Tibial artery (tissue), 4 donors: ENCODE results near the gene SYT1.

Experiments
- DNase-seq, 2 donors: peaks; one replicate each; pipeline ENCODE4 v3.0.0-alpha.2; 2019
- H3K27ac ChIP-seq, 2 donors: fragments of 200-600 bp; sonication (generic) in 1 of 2; 1 replicate in 1 of 2; 2 replicates in 1 of 2; pipeline ENCODE4 v1.5.1; 2018 to 2019; ENCODE audit warnings: mild to moderate bottlenecking in 1 of 2
- H3K27me3 ChIP-seq, 2 donors: fragments of 200-600 bp; sonication (generic) in 1 of 2; one replicate each; pipeline versions ENCODE4 v1.5.1 to v1.6.0; 2016 to 2019
- H3K36me3 ChIP-seq, 3 donors: fragments of 200-600 bp; sonication (generic) in 2 of 3; one replicate each; pipeline ENCODE4 v1.5.1; 2016 to 2019; ENCODE audit warnings: mild to moderate bottlenecking in 2 of 3
- H3K4me1 ChIP-seq, 4 donors: fragments of 200-600 bp; sonication (generic) in 2 of 4; 1 replicate in 3 of 4; 2 replicates in 1 of 4; pipeline ENCODE4 v1.5.1; 2016 to 2019
- H3K4me3 ChIP-seq, 2 donors: fragments of 200-600 bp; sonication (generic) in 1 of 2; 1 replicate in 1 of 2; 2 replicates in 1 of 2; pipeline ENCODE4 v1.5.1; 2018 to 2019; ENCODE audit warnings: mild to moderate bottlenecking in 2 of 2
- H3K9me3 ChIP-seq, 3 donors: fragments of 200-600 bp; sonication (generic) in 1 of 3; one replicate each; pipeline ENCODE4 v1.5.1; 2016 to 2019
- CTCF ChIP-seq, 2 experiments: fragments of 200-600 bp in 1 of 2; fragments of 450-650 bp in 1 of 2; IDR thresholded peaks; one replicate each; pipeline ENCODE4 v1.5.1; 2017 to 2019; ENCODE audit warnings: antibody characterized with exemption in 2 of 2, mild to moderate bottlenecking in 1 of 2, moderate library complexity in 1 of 2
- intact Hi-C: fragments of 100-400 bp; cut with DNase I; formaldehyde crosslinking; loops from one replicate; pipeline ENCODE4 v1.15.0; 2023; ENCODE audit warnings: low total_unique reads

SYT1 gene

DNA sequence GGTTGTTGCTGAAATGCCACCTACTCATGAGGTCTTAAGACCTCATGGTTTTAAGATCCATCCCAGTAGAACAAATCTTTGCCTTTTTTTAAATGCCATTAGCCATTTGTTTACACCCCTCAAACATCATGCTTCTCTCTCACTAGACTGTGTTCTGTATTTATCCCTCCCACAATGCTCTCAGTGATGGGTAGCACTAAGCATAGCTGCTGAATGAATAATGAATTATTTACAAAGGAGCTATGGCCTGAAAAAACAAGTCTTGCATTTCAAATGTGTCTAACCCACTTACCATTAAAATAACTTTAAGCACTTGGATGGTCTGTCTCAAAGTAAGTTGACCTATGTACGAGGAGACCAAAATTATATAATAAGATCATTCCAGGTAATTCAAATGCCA is 491.6 kb downstream of the SYT1 start:
- TF ChIP-seq CTCF (IDR thresholded peaks at IDR 0.05) = no peak
- H3K27me3 ChIP-seq = no peaks in the 10 kb centered on the region
- H3K27ac ChIP-seq = no peak overlapping the region
- intact Hi-C loops = no loop called here
- DNase-seq = no peak
- H3K4me1 ChIP-seq = no peaks in the 10 kb centered on the region
- no peak overlapping the region for H3K4me3 ChIP-seq
- H3K9me3 ChIP-seq = no peaks in the 10 kb centered on the region
- H3K36me3 ChIP-seq = no peaks in the 10 kb centered on the region

DNA sequence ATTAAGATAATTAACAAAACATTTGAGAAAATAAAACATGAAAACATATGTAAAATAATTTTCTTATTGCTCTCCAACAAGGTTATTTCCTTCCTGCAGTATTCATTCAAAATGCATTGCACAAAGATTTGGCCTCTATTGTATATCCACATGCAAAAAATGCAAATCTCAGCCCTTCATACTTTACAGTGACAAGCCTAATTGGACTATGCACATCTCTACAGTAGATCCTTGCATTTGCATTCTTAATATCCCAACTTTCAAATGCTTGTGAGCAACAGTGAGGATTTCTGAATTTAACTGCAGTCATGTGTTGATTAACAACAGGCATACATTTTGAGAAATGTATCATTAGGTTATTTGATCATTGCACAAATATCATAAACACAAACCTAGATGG is 492.5 kb downstream of the SYT1 start:
- intact Hi-C loops = no loop called here
- no peak for DNase-seq
- Histone ChIP-seq H3K4me1 (no peaks in the 10 kb centered on the region), H3K9me3 (no peaks in the 10 kb centered on the region), H3K4me3 (no peak overlapping the region), H3K27ac (no peak overlapping the region), H3K36me3 (no peaks in the 10 kb centered on the region), H3K27me3 (no peaks in the 10 kb centered on the region)
- no peak for TF ChIP-seq CTCF (IDR thresholded peaks at IDR 0.05)

DNA sequence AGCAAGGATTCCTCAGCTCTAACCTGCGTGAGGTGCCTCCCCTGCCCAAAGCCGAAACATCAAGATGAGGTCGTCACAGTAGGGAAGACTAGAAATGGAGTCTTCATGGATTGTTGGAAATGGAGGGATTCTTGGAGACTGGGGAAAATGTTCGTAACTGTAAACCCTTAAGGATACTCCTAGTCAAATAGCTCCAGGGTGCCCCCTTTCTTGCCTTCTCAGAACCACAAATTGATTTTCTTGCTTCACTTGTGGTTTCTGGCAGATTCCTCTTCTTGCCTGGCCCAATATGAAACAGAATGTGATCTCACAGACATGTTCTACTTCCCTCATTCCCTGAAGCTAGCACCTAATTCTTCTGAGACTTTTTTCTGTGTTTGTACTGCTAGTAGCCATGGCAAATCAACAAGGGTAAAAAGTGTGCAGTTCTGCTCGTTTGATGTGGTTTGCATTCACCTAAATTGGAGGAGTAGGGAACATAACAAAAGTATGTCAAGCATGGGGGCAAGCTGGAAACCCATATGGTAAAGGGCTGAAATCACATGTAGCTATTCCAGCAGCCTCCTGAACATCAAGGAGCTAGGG is 494.2 kb downstream of the SYT1 start:
- no peak for TF ChIP-seq CTCF (IDR thresholded peaks at IDR 0.05)
- Histone ChIP-seq H3K36me3 (no peaks in the 10 kb centered on the region), H3K4me1 (no peaks in the 10 kb centered on the region), H3K4me3 (no peak overlapping the region), H3K9me3 (no peaks in the 10 kb centered on the region), H3K27me3 (no peaks in the 10 kb centered on the region), H3K27ac (no peak overlapping the region)
- DNase-seq = no peak
- intact Hi-C loops = no loop called here

DNA sequence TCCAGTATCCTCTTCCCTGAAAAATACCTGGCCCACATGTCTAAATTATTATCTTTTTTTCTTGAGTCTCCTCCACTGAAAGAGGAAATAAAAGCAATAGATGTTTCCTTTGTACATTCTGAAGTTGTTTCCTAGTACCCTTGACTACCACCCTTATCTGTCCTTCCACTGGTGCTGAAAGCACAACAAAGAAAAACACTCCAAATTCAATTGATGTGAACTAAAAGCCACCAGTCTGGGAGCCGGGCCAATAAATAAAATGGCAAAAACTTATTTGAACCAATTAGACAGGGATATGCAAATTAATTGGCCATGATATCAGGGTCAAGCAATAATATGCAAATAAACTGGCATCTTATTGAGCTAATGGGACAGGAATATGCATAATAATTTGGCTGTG is 495.7 kb downstream of the SYT1 start:
- H3K27me3 ChIP-seq = no peaks in the 10 kb centered on the region
- no peaks in the 10 kb centered on the region for H3K4me1 ChIP-seq
- TF ChIP-seq CTCF (IDR thresholded peaks at IDR 0.05) = no peak
- DNase-seq = no peak
- intact Hi-C loops = no loop called here
- no peak overlapping the region for H3K27ac ChIP-seq
- no peak overlapping the region for H3K4me3 ChIP-seq
- H3K36me3 ChIP-seq = no peaks in the 10 kb centered on the region
- H3K9me3 ChIP-seq = no peaks in the 10 kb centered on the region

GRCh38 chr12:79360936-79361335 is 496.4 kb downstream of the SYT1 start:
- Histone ChIP-seq H3K36me3 (no peaks in the 10 kb centered on the region), H3K4me3 (no peak overlapping the region), H3K27me3 (no peaks in the 10 kb centered on the region), H3K4me1 (no peaks in the 10 kb centered on the region), H3K9me3 (no peaks in the 10 kb centered on the region), H3K27ac (no peak overlapping the region)
- intact Hi-C loops = no loop called here
- no peak for TF ChIP-seq CTCF (IDR thresholded peaks at IDR 0.05)
- no peak for DNase-seq

GRCh38 chr12:79364197-79364596 is 499.6 kb downstream of the SYT1 start:
- DNase-seq = no peak
- H3K4me3 ChIP-seq = no peak overlapping the region
- H3K27ac ChIP-seq = no peak overlapping the region
- intact Hi-C loops = no loop called here
- no peaks in the 10 kb centered on the region for H3K27me3 ChIP-seq
- H3K4me1 ChIP-seq = no peaks in the 10 kb centered on the region
- H3K9me3 ChIP-seq = no peaks in the 10 kb centered on the region
- no peak for TF ChIP-seq CTCF (IDR thresholded peaks at IDR 0.05)
- no peaks in the 10 kb centered on the region for H3K36me3 ChIP-seq
